ENCODE data around the gene RND3.

DNA sequence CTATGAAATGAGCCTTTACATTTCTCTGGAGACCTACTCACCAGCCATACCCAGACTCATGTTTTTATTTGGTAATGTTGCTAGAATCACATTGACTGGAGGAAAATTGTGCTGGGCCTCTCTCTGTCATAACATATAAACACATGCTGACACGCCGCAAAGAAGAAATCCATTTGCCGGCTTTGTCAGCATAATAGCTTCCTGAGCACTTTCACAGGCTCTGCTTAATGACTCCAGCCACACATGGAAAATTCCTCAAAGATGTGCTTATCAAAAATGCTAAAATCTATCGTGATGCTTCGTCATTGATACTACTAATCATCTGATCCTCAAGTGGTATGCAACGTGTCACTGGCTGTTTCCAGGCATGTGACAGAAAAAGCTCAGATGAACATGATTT lies 63.1 kb downstream of the RND3 start:
- TF ChIP-seq, protein P1, sequence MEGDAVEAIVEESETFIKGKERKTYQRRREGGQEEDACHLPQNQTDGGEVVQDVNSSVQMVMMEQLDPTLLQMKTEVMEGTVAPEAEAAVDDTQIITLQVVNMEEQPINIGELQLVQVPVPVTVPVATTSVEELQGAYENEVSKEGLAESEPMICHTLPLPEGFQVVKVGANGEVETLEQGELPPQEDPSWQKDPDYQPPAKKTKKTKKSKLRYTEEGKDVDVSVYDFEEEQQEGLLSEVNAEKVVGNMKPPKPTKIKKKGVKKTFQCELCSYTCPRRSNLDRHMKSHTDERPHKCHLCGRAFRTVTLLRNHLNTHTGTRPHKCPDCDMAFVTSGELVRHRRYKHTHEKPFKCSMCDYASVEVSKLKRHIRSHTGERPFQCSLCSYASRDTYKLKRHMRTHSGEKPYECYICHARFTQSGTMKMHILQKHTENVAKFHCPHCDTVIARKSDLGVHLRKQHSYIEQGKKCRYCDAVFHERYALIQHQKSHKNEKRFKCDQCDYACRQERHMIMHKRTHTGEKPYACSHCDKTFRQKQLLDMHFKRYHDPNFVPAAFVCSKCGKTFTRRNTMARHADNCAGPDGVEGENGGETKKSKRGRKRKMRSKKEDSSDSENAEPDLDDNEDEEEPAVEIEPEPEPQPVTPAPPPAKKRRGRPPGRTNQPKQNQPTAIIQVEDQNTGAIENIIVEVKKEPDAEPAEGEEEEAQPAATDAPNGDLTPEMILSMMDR (IDR thresholded peaks at IDR 0.05) = no peak
- no peak for TF ChIP-seq EZH2 (IDR thresholded peaks at IDR 0.05; ENCODE audit: borderline replicate concordance, insufficient read depth, low read depth, low read length, poor library complexity, severe bottlenecking)
